HepG2 (cell line): ENCODE data around the gene FGF19. TPM values are rescaled to one million over a fixed set of nuclear protein-coding genes. Genes with fewer than 3 reads are reported as not detected.

Source experiments
- ATAC-seq: fragments of 200-7000 bp; cut with Tn5 transposase; 3 replicates; pipeline ENCODE4 v1.9.1; 2020; ENCODE audit warnings: mild to moderate bottlenecking, moderate library complexity
- BruUV-seq: library from RNA; stranded (reverse); fragments of 400-500 nt; replicated peaks from 2 replicates; lab custom pipeline; 2021; lab: Mats Ljungman, UMichigan
- CTCF ChIA-PET: fragments of 300-600 bp; formaldehyde crosslinking; extraction: SDS; loops from one replicate; lab custom pipeline; 2021; ENCODE audit warnings: low total read pairs, inconsistent platforms, low intra/inter-chr PET ratio; lab: Yijun Ruan, JAX
- POLR2A ChIA-PET: fragments of 350-600 bp; sonication (Branson Sonifier 250); formaldehyde crosslinking; loops from one replicate; lab custom pipeline; 2020; ENCODE audit warnings: antibody characterized with exemption, inconsistent platforms; lab: Yijun Ruan, JAX
- DNase-seq: peaks from one replicate; pipeline ENCODE4 v3.0.0-alpha.2; 2015; ENCODE audit warnings: low spot score
- FAIRE-seq: peaks from 3 replicates; lab custom pipeline; 2011; peaks lifted over from hg19 to GRCh38; lab: Jason Lieb, UNC
- H2AFZ ChIP-seq: one replicate; pipeline ENCODE4 v1.6.1; 2011; ENCODE audit warnings: low read length, inconsistent platforms
- H3K27ac ChIP-seq: fragments of 300-600 bp; 3 replicates; pipeline ENCODE4 v1.8.0; 2011; ENCODE audit warnings: mixed run types, mild to moderate bottlenecking, mixed read lengths, low read length, inconsistent platforms; ENCODE audit not compliant: insufficient read depth; ENCODE audit errors: extremely low read length
- H3K27me3 ChIP-seq, 2 experiments: fragments of 200-600 bp in 1 of 2; 2 replicates in 1 of 2; 3 replicates in 1 of 2; pipeline versions ENCODE4 v1.6.0 to v1.8.0; 2011; ENCODE audit warnings: low read length in 2 of 2, mild to moderate bottlenecking in 2 of 2, moderate library complexity in 2 of 2, inconsistent platforms in 1 of 2; ENCODE audit not compliant: insufficient read depth in 2 of 2, control insufficient read depth in 1 of 2
- H3K36me3 ChIP-seq, 2 experiments: fragments of 200-600 bp in 1 of 2; replicated peaks in 1 of 2; 2 replicates in 1 of 2; 3 replicates in 1 of 2; pipeline versions ENCODE4 v1.5.1 to v1.8.0; 2011; ENCODE audit warnings: low read length in 2 of 2, inconsistent platforms in 1 of 2; ENCODE audit not compliant: insufficient read depth in 2 of 2, control insufficient read depth in 1 of 2
- H3K4me1 ChIP-seq: 2 replicates; pipeline ENCODE4 v1.5.1; 2012; ENCODE audit warnings: low read length, inconsistent platforms; ENCODE audit not compliant: insufficient read depth
- H3K4me2 ChIP-seq: 2 replicates; pipeline ENCODE4 v1.6.0; 2011; ENCODE audit warnings: low read depth, low read length, inconsistent platforms
- H3K4me3 ChIP-seq, 3 experiments: fragments of 200-600 bp in 1 of 3; sonication (generic), shearing (Covaris generic) in 1 of 3; replicated peaks in 1 of 3; 2 replicates each; pipeline ENCODE4 v1.5.1; 2011 to 2016; ENCODE audit warnings: low read length in 3 of 3, inconsistent platforms in 2 of 3, low read depth in 2 of 3, mild to moderate bottlenecking in 2 of 3, control low read depth in 1 of 3, mixed read lengths in 1 of 3; ENCODE audit not compliant: insufficient read depth in 1 of 3
- H3K79me2 ChIP-seq: one replicate; pipeline ENCODE4 v1.6.1; 2011; ENCODE audit warnings: low read length, inconsistent platforms; ENCODE audit not compliant: insufficient read depth
- H3K9ac ChIP-seq: 2 replicates; pipeline ENCODE4 v1.6.0; 2011; ENCODE audit warnings: mild to moderate bottlenecking, low read depth, low read length, inconsistent platforms; ENCODE audit not compliant: insufficient read depth
- H3K9me3 ChIP-seq: 2 replicates; pipeline ENCODE4 v1.5.1; 2012; ENCODE audit warnings: mild to moderate bottlenecking, low read length
- H4K20me1 ChIP-seq: 2 replicates; pipeline ENCODE4 v1.6.0; 2011; ENCODE audit warnings: inconsistent platforms, mild to moderate bottlenecking, low read length, moderate library complexity; ENCODE audit not compliant: insufficient read depth
- BCL6 ChIP-seq: IDR thresholded peaks from 2 replicates; pipeline ENCODE4 v1.6.1; 2016; ENCODE audit warnings: missing genetic modification reagents, missing compliant biosample characterization
- CAMTA2 ChIP-seq: sonication (generic); formaldehyde crosslinking; IDR thresholded peaks from 2 replicates; pipeline ENCODE4 v1.4.0; 2020; ENCODE audit warnings: mild to moderate bottlenecking, missing genetic modification reagents, borderline replicate concordance
- CENPX ChIP-seq: sonication (generic); formaldehyde crosslinking; IDR thresholded peaks from 2 replicates; pipeline ENCODE4 v1.9.0; 2021; ENCODE audit warnings: mild to moderate bottlenecking, missing genetic modification reagents, moderate library complexity
- GMEB2 ChIP-seq: IDR thresholded peaks from 2 replicates; pipeline ENCODE4 v1.6.1; 2016; ENCODE audit warnings: missing biosample characterization, missing genetic modification reagents, low read depth
- GRHL1 ChIP-seq: sonication (generic); formaldehyde crosslinking; conservative IDR thresholded peaks from 2 replicates; pipeline ENCODE4 v1.8.0; 2022; ENCODE audit warnings: missing genetic modification reagents
- HNF4A ChIP-seq: sonication (generic); formaldehyde crosslinking; IDR thresholded peaks from 2 replicates; pipeline ENCODE4 v1.4.0; 2020; ENCODE audit warnings: missing genetic modification reagents
- NFE2L2 ChIP-seq: fragments of 150-350 bp; IDR thresholded peaks from 2 replicates; pipeline ENCODE4 v1.6.1; 2014; ENCODE audit warnings: low read length
- NR2C2 ChIP-seq: sonication (generic); formaldehyde crosslinking; IDR thresholded peaks from 2 replicates; pipeline ENCODE4 v1.4.0; 2020; ENCODE audit warnings: missing genetic modification reagents, mild to moderate bottlenecking, moderate library complexity, borderline replicate concordance
- PHF8 ChIP-seq: sonication (generic); formaldehyde crosslinking; IDR thresholded peaks from 2 replicates; pipeline ENCODE4 v1.5.0; 2020; ENCODE audit warnings: missing genetic modification reagents
- REL ChIP-seq: sonication (generic); formaldehyde crosslinking; conservative IDR thresholded peaks from 2 replicates; pipeline ENCODE4 v1.8.0; 2022; ENCODE audit warnings: mild to moderate bottlenecking, missing genetic modification reagents, moderate library complexity
- SMC3 ChIP-seq: IDR thresholded peaks from 2 replicates; pipeline ENCODE4 v1.6.1; 2011; ENCODE audit warnings: low read length, improper control_type of control experiment
- ZNF232 ChIP-seq: sonication (generic); formaldehyde crosslinking; IDR thresholded peaks from 2 replicates; pipeline ENCODE4 v1.4.0; 2020; ENCODE audit warnings: missing genetic modification reagents, borderline replicate concordance
- ZNF235 ChIP-seq: sonication (generic); formaldehyde crosslinking; IDR thresholded peaks from 2 replicates; pipeline ENCODE4 v1.8.1; 2023; ENCODE audit warnings: mild to moderate bottlenecking, missing genetic modification reagents, borderline replicate concordance
- ZNF33A ChIP-seq: sonication (generic); formaldehyde crosslinking; IDR thresholded peaks from 2 replicates; pipeline ENCODE4 v1.5.1; 2020; ENCODE audit warnings: missing genetic modification reagents, mild to moderate bottlenecking, moderate library complexity, borderline replicate concordance
- ZNF597 ChIP-seq: sonication (generic); formaldehyde crosslinking; IDR thresholded peaks from 2 replicates; pipeline ENCODE4 v1.5.0; 2020; ENCODE audit warnings: missing genetic modification reagents
- ZSCAN21 ChIP-seq: sonication (generic); formaldehyde crosslinking; IDR thresholded peaks from 2 replicates; pipeline ENCODE4 v1.8.0; 2022; ENCODE audit warnings: mild to moderate bottlenecking, missing genetic modification reagents, moderate library complexity, borderline replicate concordance
- WGBS: methylation state at CpG from one replicate; pipeline ENCODE4 v1.1.6; 2017; ENCODE audit warnings: low lambda C conversion rate; 5-methylcytosine and 5-hydroxymethylcytosine counted together
- in situ Hi-C: cut with HindIII; loops from 2 replicates; pipeline ENCODE4 v1.10.0; 2017; ENCODE audit warnings: low pct_unique_long_range_greater_than_20kb; ENCODE audit not compliant: extremely low pct_ligation_motif_present
- intact Hi-C: fragments of 100-400 bp; cut with micrococcal nuclease; formaldehyde crosslinking; loops from one replicate; pipeline ENCODE4 v1.10.0; 2022; ENCODE audit not compliant: unreplicated experiment
- polyA plus RNA-seq, 8 experiments: library from polyadenylated mRNA; depleted of rRNA in 3 of 8; stranded (reverse) in 7 of 8; unstranded in 1 of 8; fragments of >200 nt; fragmentation: Illumina TruSeq in 4 of 8; extraction: Trizol in 4 of 8; gene quantifications; 2 replicates each; pipeline versions ENCODE4 v1.2.1 to v1.2.3, GENCODE V29; 2011 to 2016; ENCODE audit warnings: low read depth in 4 of 8, missing spikeins in 1 of 8, mixed read lengths in 1 of 8; ENCODE audit not compliant: insufficient read depth in 1 of 8
- total RNA-seq, 5 experiments: library from RNA; depleted of rRNA; stranded (reverse); fragments of >200 nt; fragmentation: Illumina TruSeq; extraction: Trizol; gene quantifications; 2 replicates each; pipeline ENCODE4 v1.2.3, GENCODE V29; 2016; ENCODE audit warnings: low read depth in 1 of 5

FGF19 gene
- total and polyA plus RNA-seq, 2 of the 13 experiments (the other 11 are each of a cell fraction or from before 2014, with no cell fraction given), result 0.07 TPM; not detected in 1

- Histone ChIP-seq H3K36me3 (no peaks in the 10 kb centered on the region), H3K4me3 (no peak overlapping the region), H3K4me1 (peaks cover 71% of the 10 kb centered on the region), H3K4me2 (no peak overlapping the region), H3K27me3 (peaks cover 2 to 34% of the 10 kb centered on the region in 2 experiments; a peak in 3 of 5 replicates), H4K20me1 (no peaks in the 10 kb centered on the region), H2AFZ (no peak overlapping the region), H3K9me3 (no peaks in the 10 kb centered on the region), H3K9ac (no peak overlapping the region), H3K79me2 (no peaks in the 10 kb centered on the region), H3K27ac (no peak overlapping the region)
- no TSS peak for BruUV-seq
- TF ChIP-seq ZNF33A (CRISPR knock-in tag) (no peak), PHF8 (CRISPR knock-in tag) (no peak), CENPX (CRISPR knock-in tag) (no peak), ZNF235 (CRISPR knock-in tag) (no peak), BCL6 (CRISPR knock-in tag) (no peak), GMEB2 (CRISPR knock-in tag) (no peak), REL (no peak)
- no peak for FAIRE-seq
- in situ Hi-C loops, result no loop called here
- intact Hi-C loops, result no loop called here
- ATAC-seq, result no peak
- no peak for DNase-seq
- WGBS, result 54% methylated on average over 10 of the region's 10 CpGs
- ChIA-PET CTCF (no interaction called here), POLR2A (interaction anchor here (2.0 kb wide), 1 partner anchor 11 kb away, joined by 7 read pairs; no protein-coding TSS in a partner anchor)
Observed at GRCh38 chr11:69697861-69698260, 6.0 kb downstream of the FGF19 start.

GRCh38 chr11:69697469-69697843 is 6.4 kb downstream of the FGF19 start:
- no TSS peak for BruUV-seq
- Histone ChIP-seq H3K4me2 (no peak overlapping the region), H3K9ac (no peak overlapping the region), H4K20me1 (no peaks in the 10 kb centered on the region), H3K4me3 (no peak overlapping the region), H3K36me3 (no peaks in the 10 kb centered on the region), H3K9me3 (no peaks in the 10 kb centered on the region), H2AFZ (no peak overlapping the region), H3K4me1 (peaks cover 67% of the 10 kb centered on the region), H3K79me2 (no peaks in the 10 kb centered on the region), H3K27ac (no peak overlapping the region), H3K27me3 (peaks cover 2 to 34% of the 10 kb centered on the region in 2 experiments; a peak in 3 of 5 replicates)
- CTCF ChIA-PET, result no interaction called here
- in situ Hi-C loops (no loop called here), intact Hi-C loops (no loop called here)
- POLR2A ChIA-PET, result no interaction called here
- DNase-seq (no peak), ATAC-seq (no peak), FAIRE-seq (no peak)
- WGBS, result 78% methylated on average over 4 of the region's 8 CpGs
- no peak for TF ChIP-seq ZSCAN21 (CRISPR knock-in tag)
- no peak for TF ChIP-seq ZNF232 (CRISPR knock-in tag)
- no peak for TF ChIP-seq ZNF597
- TF ChIP-seq NR2C2 (CRISPR knock-in tag), result no peak
- TF ChIP-seq GRHL1 (CRISPR knock-in tag), result no peak
- no peak for TF ChIP-seq NFE2L2
- no peak for TF ChIP-seq SMC3
- TF ChIP-seq HNF4A (CRISPR knock-in tag), result no peak
- no peak for TF ChIP-seq CAMTA2 (CRISPR knock-in tag)
